Endodermal cell (in vitro differentiated cells): ENCODE results near the gene RBFOX1. TPM values are rescaled to one million over a fixed set of nuclear protein-coding genes. Genes with fewer than 3 reads are reported as not detected.

Experiments
- DNase-seq: peaks from one replicate; pipeline ENCODE4 v3.0.0-alpha.2; 2017
- H3K27ac ChIP-seq: 2 replicates; pipeline ENCODE4 v1.5.1; 2013; ENCODE audit warnings: mild to moderate bottlenecking, low read depth, low read length, moderate library complexity
- H3K27me3 ChIP-seq: 2 replicates; pipeline ENCODE4 v1.6.1; 2013; ENCODE audit warnings: mild to moderate bottlenecking, low read length, moderate library complexity; ENCODE audit not compliant: insufficient read depth, control insufficient read depth, poor library complexity, severe bottlenecking
- H3K36me3 ChIP-seq: 2 replicates; pipeline ENCODE4 v1.7.0; 2013; ENCODE audit warnings: mild to moderate bottlenecking, low read length, moderate library complexity; ENCODE audit not compliant: control insufficient read depth, insufficient read depth
- H3K4me1 ChIP-seq: one replicate; pipeline ENCODE4 v1.7.0; 2013; ENCODE audit warnings: low read length; ENCODE audit not compliant: control insufficient read depth, insufficient read depth
- H3K4me3 ChIP-seq: 2 replicates; pipeline ENCODE4 v1.5.1; 2013; ENCODE audit warnings: mild to moderate bottlenecking, low read length, moderate library complexity
- H3K9ac ChIP-seq: 2 replicates; pipeline ENCODE4 v1.6.1; 2013; ENCODE audit warnings: mild to moderate bottlenecking, low read length, moderate library complexity; ENCODE audit not compliant: poor library complexity, severe bottlenecking; ENCODE audit errors: extremely low read depth
- H3K9me3 ChIP-seq: 2 replicates; pipeline ENCODE4 v1.6.1; 2013; ENCODE audit warnings: mild to moderate bottlenecking, low read length, moderate library complexity; ENCODE audit not compliant: control insufficient read depth
- H3K27ac Mint-ChIP-seq: 2 replicates; pipeline ENCODE4 v1.8.0; 2020; ENCODE audit warnings: mixed read lengths
- H3K27me3 Mint-ChIP-seq: 2 replicates; pipeline ENCODE4 v1.8.0; 2021; ENCODE audit warnings: mild to moderate bottlenecking, mixed read lengths; ENCODE audit not compliant: insufficient read depth
- H3K36me3 Mint-ChIP-seq: 2 replicates; pipeline ENCODE4 v1.8.0; 2020; ENCODE audit warnings: low read depth, mixed read lengths
- H3K4me1 Mint-ChIP-seq: 2 replicates; pipeline ENCODE4 v1.8.0; 2020; ENCODE audit warnings: mixed read lengths
- H3K4me3 Mint-ChIP-seq: 2 replicates; pipeline ENCODE4 v1.8.0; 2020; ENCODE audit warnings: mild to moderate bottlenecking, moderate library complexity, mixed read lengths
- H3K9me3 Mint-ChIP-seq: 2 replicates; pipeline ENCODE4 v1.8.0; 2020; ENCODE audit warnings: mild to moderate bottlenecking, mixed read lengths
- WGBS, 2 experiments: methylation state at CpG; one replicate each; pipeline versions ENCODE4 v1.1.5 to v1.1.7; 2013; ENCODE audit warnings: missing lambda C conversion rate in 2 of 2, mixed read lengths in 1 of 2; ENCODE audit not compliant: insufficient coverage in 1 of 2, insufficient read length in 1 of 2; 5-methylcytosine and 5-hydroxymethylcytosine counted together
- total RNA-seq, 2 donors: library from RNA; stranded (reverse); fragmentation: NEBNext Ultra II Directional in 1 of 2; extraction: Animal tissue kit (Norgen Biotek cat#: 25700) in 1 of 2; gene quantifications; 2 replicates in 1 of 2; 3 replicates in 1 of 2; pipeline ENCODE4 v1.2.1, GENCODE V29; 2021
- TF ChIP-seq, protein P1 (sequence below): fragments of 200-600 bp; sonication (generic); conservative IDR thresholded peaks from 2 replicates; pipeline ENCODE4 v1.5.0; 2021; ENCODE audit warnings: antibody characterized with exemption, mild to moderate bottlenecking

Gene RBFOX1
- total RNA-seq, 2 donors from 2014 or later = 2.6 to 2.7 TPM

DNA sequence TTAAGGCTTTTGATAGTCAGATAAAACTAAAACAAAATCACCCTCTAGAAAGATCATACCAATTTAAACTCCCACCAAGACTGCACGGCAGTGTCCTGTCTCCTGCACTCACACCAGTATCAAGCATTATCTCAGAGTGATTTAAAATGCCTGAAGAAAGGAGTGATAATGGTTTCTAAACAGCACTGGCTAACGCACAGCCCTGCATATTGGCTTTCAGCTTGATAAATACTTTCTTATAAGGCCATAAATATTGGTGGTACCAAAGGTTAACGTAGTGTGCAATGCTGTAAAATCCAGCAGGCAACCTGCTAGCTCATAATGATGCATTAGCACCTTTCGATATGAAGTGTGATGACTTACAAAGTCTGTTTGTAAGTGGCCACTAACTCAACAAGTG, 214.3 kb downstream of the RBFOX1 start:
- H3K36me3 ChIP-seq = no peaks in the 10 kb centered on the region
- no peaks in the 10 kb centered on the region for H3K36me3 Mint-ChIP-seq
- no peaks in the 10 kb centered on the region for H3K9me3 Mint-ChIP-seq
- no peak overlapping the region for H3K27ac ChIP-seq
- no peak overlapping the region for H3K4me3 Mint-ChIP-seq
- H3K4me3 ChIP-seq = no peak overlapping the region
- H3K27me3 Mint-ChIP-seq = no peaks in the 10 kb centered on the region
- TF ChIP-seq, protein P1, sequence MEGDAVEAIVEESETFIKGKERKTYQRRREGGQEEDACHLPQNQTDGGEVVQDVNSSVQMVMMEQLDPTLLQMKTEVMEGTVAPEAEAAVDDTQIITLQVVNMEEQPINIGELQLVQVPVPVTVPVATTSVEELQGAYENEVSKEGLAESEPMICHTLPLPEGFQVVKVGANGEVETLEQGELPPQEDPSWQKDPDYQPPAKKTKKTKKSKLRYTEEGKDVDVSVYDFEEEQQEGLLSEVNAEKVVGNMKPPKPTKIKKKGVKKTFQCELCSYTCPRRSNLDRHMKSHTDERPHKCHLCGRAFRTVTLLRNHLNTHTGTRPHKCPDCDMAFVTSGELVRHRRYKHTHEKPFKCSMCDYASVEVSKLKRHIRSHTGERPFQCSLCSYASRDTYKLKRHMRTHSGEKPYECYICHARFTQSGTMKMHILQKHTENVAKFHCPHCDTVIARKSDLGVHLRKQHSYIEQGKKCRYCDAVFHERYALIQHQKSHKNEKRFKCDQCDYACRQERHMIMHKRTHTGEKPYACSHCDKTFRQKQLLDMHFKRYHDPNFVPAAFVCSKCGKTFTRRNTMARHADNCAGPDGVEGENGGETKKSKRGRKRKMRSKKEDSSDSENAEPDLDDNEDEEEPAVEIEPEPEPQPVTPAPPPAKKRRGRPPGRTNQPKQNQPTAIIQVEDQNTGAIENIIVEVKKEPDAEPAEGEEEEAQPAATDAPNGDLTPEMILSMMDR = no peak
- no peak overlapping the region for H3K27ac Mint-ChIP-seq
- H3K9ac ChIP-seq = no peak overlapping the region
- 50 to 65% methylated on average over 2 to 4 of the region's 4 CpGs for WGBS, 2 experiments
- H3K27me3 ChIP-seq = no peaks in the 10 kb centered on the region
- H3K4me1 Mint-ChIP-seq = peaks cover 11% of the 10 kb centered on the region
- no peak for DNase-seq
- H3K4me1 ChIP-seq = no peaks in the 10 kb centered on the region
- H3K9me3 ChIP-seq = no peaks in the 10 kb centered on the region

DNA sequence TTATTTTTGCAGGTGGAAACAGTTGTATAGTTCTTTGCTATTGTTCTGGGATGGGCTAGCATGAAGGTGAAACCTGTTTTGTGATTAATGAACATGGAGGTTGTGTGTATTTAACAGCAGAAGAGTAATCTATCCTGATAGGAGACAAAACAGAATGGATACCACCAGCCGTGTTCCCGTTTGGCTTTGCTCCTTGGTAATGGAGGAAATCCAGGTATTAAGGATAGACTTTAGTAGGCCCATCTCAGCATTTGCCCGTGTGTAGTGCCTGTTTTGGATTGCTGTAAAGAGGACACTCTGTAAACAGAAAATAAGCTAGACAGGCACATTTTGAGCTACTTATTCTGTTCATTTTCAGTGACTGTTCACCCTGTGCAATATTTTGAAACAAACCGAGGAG, 215.1 kb downstream of the RBFOX1 start:
- peaks cover 11% of the 10 kb centered on the region for H3K4me1 Mint-ChIP-seq
- WGBS, 2 experiments = 82 to 91% methylated on average over 4 of the region's 4 CpGs

GRCh38 chr16:7548796-7549318, 216.2 kb downstream of the RBFOX1 start:
- Histone ChIP-seq H3K4me3 (no peak overlapping the region), H3K9me3 (no peaks in the 10 kb centered on the region), H3K36me3 (no peaks in the 10 kb centered on the region), H3K4me1 (no peaks in the 10 kb centered on the region), H3K9ac (no peak overlapping the region), H3K27me3 (no peaks in the 10 kb centered on the region), H3K27ac (no peak overlapping the region)
- no peaks in the 10 kb centered on the region for H3K27me3 Mint-ChIP-seq
- no peak overlapping the region for H3K27ac Mint-ChIP-seq
- peaks cover 14% of the 10 kb centered on the region for H3K4me1 Mint-ChIP-seq
- no peaks in the 10 kb centered on the region for H3K36me3 Mint-ChIP-seq
- no peak for DNase-seq
- no peak overlapping the region for H3K4me3 Mint-ChIP-seq
- 88 to 100% methylated on average over 2 to 4 of the region's 4 CpGs for WGBS, 2 experiments
- TF ChIP-seq, protein P1 = no peak
- H3K9me3 Mint-ChIP-seq = no peaks in the 10 kb centered on the region

More for the DNA sequence above, 215.1 kb downstream of the RBFOX1 start:
- Mint-ChIP-seq H3K4me3 (no peak overlapping the region), H3K36me3 (no peaks in the 10 kb centered on the region), H3K9me3 (no peaks in the 10 kb centered on the region), H3K27ac (no peak overlapping the region), H3K27me3 (no peaks in the 10 kb centered on the region)
- no peak overlapping the region for H3K27ac ChIP-seq
- no peak overlapping the region for H3K9ac ChIP-seq
- TF ChIP-seq, protein P1 = no peak
- H3K4me1 ChIP-seq = no peaks in the 10 kb centered on the region
- no peaks in the 10 kb centered on the region for H3K36me3 ChIP-seq
- no peaks in the 10 kb centered on the region for H3K9me3 ChIP-seq
- no peaks in the 10 kb centered on the region for H3K27me3 ChIP-seq
- DNase-seq = no peak
- no peak overlapping the region for H3K4me3 ChIP-seq
